Stimulated activated naive CD8-positive, alpha-beta T cell treated with anti-CD3 and anti-CD28 coated beads, Interleukin-15, Interleukin-2, amounts not matched to agents 100 ng/mL and 50 ng/mL, for 24 hours (primary cell): ENCODE measurements around the gene VIPR2.
A peak's percentile ranks its signal among the peaks of the same experiment; 100 is the strongest.

Experiments used
- H3K27ac Mint-ChIP-seq: one replicate; pipeline ENCODE4 v1.8.0; 2021; ENCODE audit warnings: mild to moderate bottlenecking, mixed read lengths
- H3K27me3 Mint-ChIP-seq: one replicate; pipeline ENCODE4 v1.8.0; 2021; ENCODE audit warnings: mixed read lengths
- H3K36me3 Mint-ChIP-seq: one replicate; pipeline ENCODE4 v1.8.0; 2021; ENCODE audit warnings: low read depth, mixed read lengths
- H3K4me1 Mint-ChIP-seq: one replicate; pipeline ENCODE4 v1.8.0; 2021; ENCODE audit warnings: low read depth, mixed read lengths
- H3K4me3 Mint-ChIP-seq: one replicate; pipeline ENCODE4 v1.8.0; 2021; ENCODE audit warnings: mild to moderate bottlenecking, mixed read lengths
- H3K9me3 Mint-ChIP-seq: one replicate; pipeline ENCODE4 v1.8.0; 2021; ENCODE audit warnings: mixed read lengths

VIPR2 gene

GRCh38 chr7:159038066-159038465 lies 106.6 kb downstream of the VIPR2 start:
- H3K4me3 Mint-ChIP-seq, result no peak overlapping the region
- no peaks in the 10 kb centered on the region for H3K9me3 Mint-ChIP-seq
- no peak overlapping the region for H3K27ac Mint-ChIP-seq
- no peaks in the 10 kb centered on the region for H3K36me3 Mint-ChIP-seq
- H3K4me1 Mint-ChIP-seq, result no peaks in the 10 kb centered on the region
- H3K27me3 Mint-ChIP-seq, result no peaks in the 10 kb centered on the region

DNA sequence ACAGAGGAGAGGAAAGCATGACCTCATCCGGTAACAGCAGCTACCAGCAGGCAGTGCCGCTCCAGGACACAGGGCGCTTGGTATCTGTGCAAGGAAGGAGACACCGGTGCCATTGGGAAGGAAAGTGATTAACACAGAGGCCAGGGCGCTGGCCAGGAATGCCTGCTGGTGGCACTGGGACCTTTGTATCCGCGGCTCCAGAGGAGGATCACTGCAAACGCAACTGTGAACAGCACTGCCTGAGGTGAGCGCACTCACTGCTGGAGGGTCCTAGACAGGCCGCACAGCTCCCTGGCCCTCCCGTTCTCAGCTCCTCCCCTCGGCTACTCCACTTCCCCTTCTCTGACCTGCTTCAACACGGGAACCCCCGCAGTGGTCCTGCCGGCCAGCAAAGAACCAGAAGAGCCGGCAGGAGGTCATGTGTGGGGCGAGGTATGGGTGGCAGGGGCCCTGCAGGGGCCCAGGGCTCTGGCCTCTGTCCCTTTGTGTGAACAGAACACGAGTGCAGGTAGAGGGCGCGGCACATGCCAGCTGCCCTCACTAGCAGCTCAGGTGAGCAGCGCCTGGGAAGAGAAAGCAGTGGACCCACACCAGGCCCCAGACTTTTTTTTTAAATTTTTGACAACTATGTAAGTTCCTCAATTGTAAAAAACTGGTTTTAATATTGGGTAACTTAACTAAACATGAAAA lies 107.6 kb downstream of the VIPR2 start:
- no peak overlapping the region for H3K4me3 Mint-ChIP-seq

DNA sequence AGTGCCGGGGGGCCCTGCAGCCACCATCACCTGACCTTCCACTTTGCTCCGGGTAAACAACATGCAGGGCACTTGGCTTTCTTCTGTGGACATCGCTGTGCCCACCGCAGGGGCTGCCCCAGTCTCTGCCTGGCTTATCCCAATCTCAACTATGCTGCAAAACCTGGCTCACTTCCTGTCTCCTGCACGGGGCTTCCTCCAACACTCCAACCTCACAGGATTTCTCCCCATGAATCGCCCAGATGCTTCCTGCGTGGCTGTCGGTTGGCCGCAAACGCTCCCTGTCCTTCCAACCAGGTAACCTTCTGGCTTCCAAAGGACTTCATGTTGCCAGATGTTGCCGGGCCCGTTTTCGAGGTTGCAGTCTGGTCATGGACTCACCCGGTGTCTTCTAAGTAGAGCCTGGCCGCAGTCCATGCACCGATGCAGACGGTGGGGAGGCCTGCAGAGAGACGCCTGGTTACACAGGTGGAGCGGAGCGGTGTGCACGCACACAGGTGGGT lies 109.0 kb downstream of the VIPR2 start:
- Mint-ChIP-seq H3K4me1 (no peaks in the 10 kb centered on the region), H3K27me3 (peaks cover 16% of the 10 kb centered on the region), H3K4me3 (no peak overlapping the region), H3K36me3 (no peaks in the 10 kb centered on the region), H3K27ac (no peak overlapping the region), H3K9me3 (no peaks in the 10 kb centered on the region)

More for the DNA sequence above, 107.6 kb downstream of the VIPR2 start:
- Mint-ChIP-seq H3K4me1 (no peaks in the 10 kb centered on the region), H3K36me3 (no peaks in the 10 kb centered on the region), H3K27ac (no peak overlapping the region), H3K9me3 (no peaks in the 10 kb centered on the region), H3K27me3 (peaks cover 8% of the 10 kb centered on the region)

GRCh38 chr7:159034988-159035387 lies 109.7 kb downstream of the VIPR2 start:
- Mint-ChIP-seq H3K4me3 (no peak overlapping the region), H3K36me3 (no peaks in the 10 kb centered on the region), H3K27me3 (peaks cover 16% of the 10 kb centered on the region), H3K9me3 (no peaks in the 10 kb centered on the region), H3K27ac (no peak overlapping the region), H3K4me1 (no peaks in the 10 kb centered on the region)

DNA sequence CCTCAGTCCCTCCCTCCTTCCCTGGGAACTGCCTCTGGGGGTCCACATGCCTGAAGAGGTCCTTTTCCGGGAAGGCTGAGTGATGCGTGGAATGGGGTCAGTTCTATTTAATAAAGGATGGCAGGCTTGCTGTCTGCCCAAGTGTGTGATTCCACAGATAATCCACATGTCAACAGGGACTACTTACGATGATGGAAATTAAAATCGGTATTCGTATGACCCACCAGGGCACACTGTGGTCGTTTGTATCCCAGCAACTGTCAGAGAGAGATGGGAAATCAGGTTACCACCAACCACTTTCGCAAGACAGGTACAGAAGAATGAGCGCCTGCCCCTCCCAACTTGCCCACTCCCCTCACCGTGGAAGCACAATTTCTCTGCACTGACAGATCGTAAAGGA lies 110.3 kb downstream of the VIPR2 start:
- Mint-ChIP-seq H3K4me3 (no peak overlapping the region), H3K27me3 (peaks cover 16% of the 10 kb centered on the region), H3K36me3 (no peaks in the 10 kb centered on the region), H3K9me3 (no peaks in the 10 kb centered on the region), H3K4me1 (no peaks in the 10 kb centered on the region), H3K27ac (no peak overlapping the region)

DNA sequence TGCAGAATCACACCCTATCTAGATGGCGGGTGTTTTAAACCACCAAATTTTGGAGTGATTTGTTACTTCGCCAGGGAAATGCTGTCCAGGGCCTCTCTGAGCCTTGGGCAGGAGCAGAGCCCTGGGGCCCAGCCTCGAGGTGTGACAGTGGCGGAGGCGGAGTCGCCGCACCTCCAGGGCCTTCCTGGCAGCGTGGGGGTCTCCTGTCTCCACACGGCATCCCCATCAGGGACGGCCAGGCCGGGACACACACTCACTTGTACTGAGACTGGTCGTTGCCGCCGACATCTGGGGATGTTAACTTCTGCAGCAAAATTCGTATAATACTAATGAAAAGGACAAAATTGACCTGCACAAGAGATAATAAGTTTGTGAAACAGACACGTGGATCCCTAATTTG lies 110.7 kb downstream of the VIPR2 start:
- Mint-ChIP-seq H3K27me3 (peaks cover 16% of the 10 kb centered on the region), H3K4me3 (no peak overlapping the region), H3K4me1 (no peaks in the 10 kb centered on the region), H3K9me3 (no peaks in the 10 kb centered on the region), H3K36me3 (no peaks in the 10 kb centered on the region), H3K27ac (no peak overlapping the region)

DNA sequence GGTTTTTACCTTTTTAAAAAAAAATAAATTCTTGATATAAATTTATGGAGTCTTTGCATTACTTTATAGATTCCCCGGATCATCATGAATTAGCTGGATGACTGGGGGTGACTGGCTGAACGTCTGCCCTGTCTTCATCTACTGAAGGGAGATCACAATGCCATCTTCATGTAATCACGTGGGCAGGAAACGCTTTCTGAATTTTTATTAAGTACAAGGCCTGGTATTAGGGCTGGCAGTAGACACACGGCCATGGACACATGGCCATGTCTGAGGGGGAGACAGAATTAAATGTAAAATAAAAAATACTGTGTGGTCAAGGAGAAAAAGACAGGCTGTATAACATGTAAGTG lies 111.2 kb downstream of the VIPR2 start:
- no peak overlapping the region for H3K4me3 Mint-ChIP-seq

GRCh38 chr7:159032753-159033472 lies 111.8 kb downstream of the VIPR2 start:
- Mint-ChIP-seq H3K9me3 (no peaks in the 10 kb centered on the region), H3K4me3 (no peak overlapping the region), H3K27me3 (peaks cover 20% of the 10 kb centered on the region), H3K4me1 (no peaks in the 10 kb centered on the region), H3K36me3 (no peaks in the 10 kb centered on the region), H3K27ac (no peak overlapping the region)

More for the DNA sequence above, 111.2 kb downstream of the VIPR2 start:
- peaks cover 16% of the 10 kb centered on the region for H3K27me3 Mint-ChIP-seq
- no peaks in the 10 kb centered on the region for H3K9me3 Mint-ChIP-seq
- H3K4me1 Mint-ChIP-seq, result no peaks in the 10 kb centered on the region
- H3K36me3 Mint-ChIP-seq, result no peaks in the 10 kb centered on the region
- H3K27ac Mint-ChIP-seq, result no peak overlapping the region

DNA sequence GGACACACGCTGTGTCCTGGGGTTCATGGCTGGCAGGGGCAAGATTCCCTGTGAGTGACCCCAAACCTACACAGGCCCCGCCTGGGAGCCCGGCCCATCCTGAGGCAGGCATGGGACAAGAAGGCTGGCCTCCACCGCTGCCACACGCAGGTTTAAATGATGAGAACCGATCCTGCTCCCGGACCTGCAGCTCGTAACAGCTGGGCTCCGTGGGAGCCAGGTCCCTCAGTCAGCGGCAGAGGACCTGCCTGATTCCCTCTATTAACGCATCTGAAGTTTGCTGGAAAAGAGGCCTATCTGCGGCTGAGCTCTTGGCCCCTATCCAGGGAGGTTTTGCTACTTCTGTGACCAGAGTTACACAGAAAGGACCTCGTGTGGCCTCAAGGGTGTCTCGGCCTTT lies 112.3 kb downstream of the VIPR2 start:
- peaks cover 21% of the 10 kb centered on the region for H3K27me3 Mint-ChIP-seq
- no peaks in the 10 kb centered on the region for H3K9me3 Mint-ChIP-seq
- no peaks in the 10 kb centered on the region for H3K36me3 Mint-ChIP-seq
- H3K4me3 Mint-ChIP-seq, result no peak overlapping the region
- no peaks in the 10 kb centered on the region for H3K4me1 Mint-ChIP-seq
- no peak overlapping the region for H3K27ac Mint-ChIP-seq

GRCh38 chr7:159031750-159032149 lies 112.9 kb downstream of the VIPR2 start:
- peaks cover under 1% of the 10 kb centered on the region for H3K4me1 Mint-ChIP-seq

DNA sequence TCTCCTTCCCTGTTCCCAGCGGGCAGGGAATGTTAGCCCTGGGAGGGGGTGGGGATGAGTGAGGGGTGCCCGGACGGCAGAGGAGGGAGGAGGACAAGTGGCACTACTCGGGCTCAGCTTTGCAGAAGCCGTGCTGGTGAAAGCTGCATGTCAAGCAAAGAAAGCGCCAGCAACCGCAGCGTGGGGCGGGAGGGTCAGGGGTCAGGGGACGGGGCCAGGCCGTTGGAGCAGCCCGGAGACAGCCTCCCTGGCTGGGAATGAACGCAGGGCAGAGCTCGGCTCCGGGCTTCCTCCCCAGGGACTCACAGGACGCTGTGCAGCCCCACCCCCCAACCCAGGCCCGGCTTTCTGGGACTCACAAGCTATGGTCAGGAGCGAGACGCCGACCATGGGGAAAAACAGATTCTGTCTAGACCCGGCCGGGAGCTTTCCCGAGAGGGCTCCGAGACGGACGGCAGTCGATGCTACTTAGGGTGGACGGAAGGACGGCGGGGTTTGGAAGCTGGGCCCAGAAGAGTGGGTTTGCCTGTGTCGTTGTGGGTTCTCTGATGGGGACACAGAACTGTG lies 113.4 kb downstream of the VIPR2 start:
- peak overlapping the region; percentile 30 for H3K4me3 Mint-ChIP-seq
- H3K4me1 Mint-ChIP-seq, result peaks cover 5% of the 10 kb centered on the region
- H3K27me3 Mint-ChIP-seq, result peaks cover 21% of the 10 kb centered on the region
- H3K36me3 Mint-ChIP-seq, result no peaks in the 10 kb centered on the region
- no peak overlapping the region for H3K27ac Mint-ChIP-seq
- no peaks in the 10 kb centered on the region for H3K9me3 Mint-ChIP-seq

More at GRCh38 chr7:159031750-159032149, 112.9 kb downstream of the VIPR2 start:
- Mint-ChIP-seq H3K4me3 (no peak overlapping the region), H3K9me3 (no peaks in the 10 kb centered on the region), H3K36me3 (no peaks in the 10 kb centered on the region), H3K27ac (no peak overlapping the region), H3K27me3 (peaks cover 21% of the 10 kb centered on the region)

GRCh38 chr7:159030490-159031134 lies 114.1 kb downstream of the VIPR2 start:
- H3K9me3 Mint-ChIP-seq, result no peaks in the 10 kb centered on the region
- H3K36me3 Mint-ChIP-seq, result no peaks in the 10 kb centered on the region
- H3K4me1 Mint-ChIP-seq, result peaks cover 7% of the 10 kb centered on the region
- H3K4me3 Mint-ChIP-seq, result peak overlapping the region; percentile 30
- no peak overlapping the region for H3K27ac Mint-ChIP-seq
- H3K27me3 Mint-ChIP-seq, result peaks cover 21% of the 10 kb centered on the region

- no peak overlapping the region for H3K4me3 Mint-ChIP-seq
- no peaks in the 10 kb centered on the region for H3K36me3 Mint-ChIP-seq
- peaks cover 7% of the 10 kb centered on the region for H3K4me1 Mint-ChIP-seq
- peaks cover 25% of the 10 kb centered on the region for H3K27me3 Mint-ChIP-seq
- H3K9me3 Mint-ChIP-seq, result no peaks in the 10 kb centered on the region
- H3K27ac Mint-ChIP-seq, result no peak overlapping the region
Measured at GRCh38 chr7:159028508-159029401, 115.9 kb downstream of the VIPR2 start.

- peaks cover 24% of the 10 kb centered on the region for H3K27me3 Mint-ChIP-seq
- H3K4me1 Mint-ChIP-seq, result peaks cover 7% of the 10 kb centered on the region
- H3K27ac Mint-ChIP-seq, result no peak overlapping the region
- H3K36me3 Mint-ChIP-seq, result no peaks in the 10 kb centered on the region
- no peaks in the 10 kb centered on the region for H3K9me3 Mint-ChIP-seq
- H3K4me3 Mint-ChIP-seq, result no peak overlapping the region
Measured at GRCh38 chr7:159027789-159028507, 116.7 kb downstream of the VIPR2 start.
